Naive thymus-derived CD8-positive, alpha-beta T cell (primary cell): ENCODE measurements around the gene SMAD7. TPM values are rescaled to one million over a fixed set of nuclear protein-coding genes. Genes with fewer than 3 reads are reported as not detected.

Source experiments
- ATAC-seq, 2 donors: fragments of 150-1000 bp; cut with Tn5 transposase in 1 of 2; sonication (Bioruptor Pico), chemical (Tn5 transposase) in 1 of 2; 1 replicate in 1 of 2; 2 replicates in 1 of 2; pipeline ENCODE4 v1.10.0; 2021; ENCODE audit warnings: mild to moderate bottlenecking in 2 of 2, moderate library complexity in 2 of 2
- POLR2A ChIA-PET: fragments of 350-600 bp; sonication (Branson Sonifier 250); formaldehyde crosslinking; loops from one replicate; lab custom pipeline; 2021; ENCODE audit warnings: antibody characterized with exemption; lab: Charles Lee
- DNase-seq, 10 donors: peaks; one replicate each; pipeline versions ENCODE4 v3.0.0 to v3.0.0-alpha.2; 2020 to 2022
- H3K27ac Mint-ChIP-seq, 10 donors: one replicate each; pipeline ENCODE4 v1.8.0; 2020 to 2022; ENCODE audit warnings: mild to moderate bottlenecking in 10 of 10, mixed read lengths in 10 of 10, moderate library complexity in 4 of 10, inconsistent platforms in 1 of 10
- H3K27me3 Mint-ChIP-seq, 5 donors: one replicate each; pipeline ENCODE4 v1.8.0; 2021 to 2022; ENCODE audit warnings: mixed read lengths in 5 of 5
- H3K36me3 Mint-ChIP-seq, 3 donors: one replicate each; pipeline ENCODE4 v1.8.0; 2020 to 2022; ENCODE audit warnings: mixed read lengths in 3 of 3, mild to moderate bottlenecking in 2 of 3, inconsistent platforms in 1 of 3
- H3K4me1 Mint-ChIP-seq, 4 donors: one replicate each; pipeline ENCODE4 v1.8.0; 2021 to 2022; ENCODE audit warnings: mixed read lengths in 4 of 4
- H3K4me3 Mint-ChIP-seq, 10 donors: one replicate each; pipeline ENCODE4 v1.8.0; 2020 to 2022; ENCODE audit warnings: mild to moderate bottlenecking in 10 of 10, mixed read lengths in 10 of 10, moderate library complexity in 6 of 10, inconsistent platforms in 1 of 10
- H3K9me3 Mint-ChIP-seq, 9 donors: one replicate each; pipeline ENCODE4 v1.8.0; 2020 to 2022; ENCODE audit warnings: mixed read lengths in 9 of 9, mild to moderate bottlenecking in 3 of 9, inconsistent platforms in 1 of 9, moderate library complexity in 1 of 9
- polyA plus RNA-seq, 3 donors: library from polyadenylated mRNA; unstranded; fragments of 300-500 nt; fragmentation: Illumina TruSeq; gene quantifications; one replicate each; pipeline ENCODE4 v1.2.3, GENCODE V29; 2021
- total RNA-seq, 8 experiments: library from RNA in 2 of 8; stranded (reverse) in 2 of 8; gene quantifications; one replicate each; pipeline ENCODE4 v1.2.3 and lab custom pipeline; 2021 to 2026

Gene SMAD7
- total and polyA plus RNA-seq, 5 experiments from 2014 or later = 2.3 to 32.5 (median 4.9) TPM

GRCh38 chr18:48939205-48940097, 11.3 kb downstream of the SMAD7 start:
- peak overlapping the region in 9 of 10 donors; percentile 74 to 88 (median 85) for H3K4me3 Mint-ChIP-seq
- DNase-seq = no peak
- H3K27ac Mint-ChIP-seq = peak overlapping the region; percentile 87 to 99 (median 96)
- H3K4me1 Mint-ChIP-seq = peaks cover 44 to 94% (median 90%) of the 10 kb centered on the region in 4 donors
- no peaks in the 10 kb centered on the region for H3K9me3 Mint-ChIP-seq
- no peak for ATAC-seq
- peaks cover 0 to 8% (median 0%) of the 10 kb centered on the region in 5 donors for H3K27me3 Mint-ChIP-seq
- H3K36me3 Mint-ChIP-seq = no peaks in the 10 kb centered on the region
- POLR2A ChIA-PET = interaction anchor here (0.7 to 3.2 kb wide), 6 partner anchors 10 to 28 kb away, joined by 3 to 71 read pairs (median 8); partner anchors contain the start of gene SMAD7

GRCh38 chr18:48938827-48939204, 11.9 kb downstream of the SMAD7 start:
- Mint-ChIP-seq H3K9me3 (no peaks in the 10 kb centered on the region), H3K4me3 (peak overlapping the region in 6 of 10 donors; percentile 7 to 33 (median 19)), H3K27ac (peak overlapping the region in 7 of 10 donors; percentile 3 to 91 (median 73)), H3K4me1 (peaks cover 40 to 94% (median 90%) of the 10 kb centered on the region in 4 donors), H3K36me3 (no peaks in the 10 kb centered on the region), H3K27me3 (peaks cover 0 to 2% (median 0%) of the 10 kb centered on the region in 5 donors)
- ATAC-seq (no peak), DNase-seq (no peak)
- POLR2A ChIA-PET = interaction anchor here (1.6 to 2.1 kb wide), 2 partner anchors 9 to 10 kb away, joined by 6 to 9 read pairs; no protein-coding TSS in a partner anchor

- Mint-ChIP-seq H3K36me3 (no peaks in the 10 kb centered on the region), H3K27me3 (no peaks in the 10 kb centered on the region), H3K4me1 (peaks cover 37 to 94% (median 89%) of the 10 kb centered on the region in 4 donors), H3K4me3 (peak overlapping the region in 6 of 10 donors; percentile 7 to 30 (median 16)), H3K27ac (peak overlapping the region in 9 of 10 donors; percentile 16 to 91 (median 57)), H3K9me3 (no peaks in the 10 kb centered on the region)
- ATAC-seq (no peak), DNase-seq (no peak)
- POLR2A ChIA-PET = interaction anchor here (0.7 to 2.1 kb wide), 4 partner anchors 9 to 94 kb away, joined by 3 to 9 read pairs (median 7); partner anchors contain the start of gene SMAD7
These were observed 12.7 kb downstream of the SMAD7 start for GRCh38 chr18:48937869-48938750.

DNA sequence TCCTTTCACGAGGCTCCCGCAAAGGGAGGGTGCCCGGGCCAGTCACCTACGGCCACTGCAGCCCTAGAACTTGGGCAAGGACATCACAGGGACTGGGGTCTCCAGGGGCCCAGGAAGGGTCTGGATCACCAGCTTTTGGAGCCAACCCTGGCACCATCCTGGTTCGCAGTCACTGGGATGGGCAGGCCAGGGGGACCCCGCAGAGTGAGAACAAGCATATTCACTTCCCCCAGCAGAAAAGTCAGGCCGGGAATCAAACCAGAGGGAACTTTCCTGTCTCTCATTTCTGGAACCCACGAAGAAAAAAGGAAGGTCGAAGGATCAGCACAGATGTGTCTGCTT, 15.4 kb downstream of the SMAD7 start:
- ATAC-seq (no peak), DNase-seq (no peak)
- POLR2A ChIA-PET = no interaction called here
- Mint-ChIP-seq H3K27me3 (no peaks in the 10 kb centered on the region), H3K36me3 (no peaks in the 10 kb centered on the region), H3K9me3 (no peaks in the 10 kb centered on the region), H3K4me1 (peaks cover 40 to 97% (median 87%) of the 10 kb centered on the region in 4 donors), H3K27ac (peak overlapping the region in 6 of 10 donors; percentile 60 to 91 (median 70)), H3K4me3 (peak overlapping the region in 5 of 10 donors; percentile 46 to 70 (median 61))

DNA sequence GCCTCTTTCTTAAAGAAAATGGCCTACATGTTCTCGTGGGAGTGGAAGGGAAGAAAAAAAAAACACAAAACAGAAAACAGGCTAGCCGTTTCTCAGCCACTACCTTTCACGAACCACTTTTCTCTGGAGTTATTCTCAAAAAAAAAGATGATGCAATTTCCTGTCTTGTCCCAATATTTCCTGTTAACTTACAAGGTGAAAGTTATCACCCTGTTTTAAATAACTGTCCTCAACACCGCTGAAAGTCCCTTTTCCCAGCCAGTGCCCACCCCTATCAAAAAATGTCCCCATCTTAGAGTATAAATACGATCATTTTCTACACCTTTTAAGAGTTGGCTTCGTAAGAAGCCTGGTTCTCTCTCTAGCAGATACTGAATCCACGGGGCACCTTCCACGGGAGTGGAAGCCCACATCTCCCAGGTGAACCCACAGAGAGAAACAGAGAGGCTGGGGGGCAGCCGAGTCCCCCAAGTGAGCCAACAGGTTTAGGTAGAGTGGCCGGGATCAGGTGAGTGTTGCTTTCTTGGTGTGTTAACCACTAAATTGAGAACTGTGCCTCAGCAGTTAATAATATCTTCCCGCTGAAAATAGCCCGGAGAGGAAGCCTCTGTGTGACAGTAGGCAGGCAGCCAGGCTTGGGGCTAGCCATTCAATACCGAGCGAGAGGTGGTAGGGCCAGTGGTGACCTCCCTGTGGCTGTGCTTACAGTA, 15.9 kb downstream of the SMAD7 start:
- Mint-ChIP-seq H3K4me1 (peaks cover 43 to 97% (median 87%) of the 10 kb centered on the region in 4 donors), H3K27me3 (no peaks in the 10 kb centered on the region), H3K36me3 (no peaks in the 10 kb centered on the region), H3K27ac (peak overlapping the region in 7 of 10 donors; percentile 27 to 91 (median 74)), H3K4me3 (peak overlapping the region in 9 of 10 donors; percentile 37 to 70 (median 57)), H3K9me3 (no peaks in the 10 kb centered on the region)
- ATAC-seq (no peak), DNase-seq (no peak)
- POLR2A ChIA-PET = no interaction called here

DNA sequence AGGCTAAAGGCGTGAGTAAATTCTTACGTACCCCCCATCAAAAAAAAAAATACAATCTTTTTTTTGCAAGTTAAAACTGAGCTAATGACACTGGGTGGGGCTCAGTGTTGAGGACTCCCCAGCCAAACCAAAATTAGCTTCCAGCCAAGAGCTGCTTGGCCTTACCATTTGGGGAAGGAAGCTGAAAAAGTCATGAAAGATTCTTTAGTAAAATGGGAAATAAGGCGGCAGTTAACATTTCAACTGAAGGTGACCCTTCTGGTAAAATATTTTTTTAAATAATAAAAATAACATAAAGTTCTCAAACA, 16.4 kb downstream of the SMAD7 start:
- Mint-ChIP-seq H3K4me3 (peak overlapping the region in 7 of 10 donors; percentile 19 to 61 (median 48)), H3K27ac (peak overlapping the region in 4 of 10 donors; percentile 37 to 78 (median 57)), H3K36me3 (no peaks in the 10 kb centered on the region), H3K27me3 (no peaks in the 10 kb centered on the region), H3K9me3 (no peaks in the 10 kb centered on the region), H3K4me1 (peaks cover 39 to 97% (median 87%) of the 10 kb centered on the region in 4 donors)
- no peak for DNase-seq
- ATAC-seq = no peak
- POLR2A ChIA-PET = interaction anchor here (0.7 kb wide), 1 partner anchor 12 kb away, joined by 4 read pairs; no protein-coding TSS in a partner anchor

DNA sequence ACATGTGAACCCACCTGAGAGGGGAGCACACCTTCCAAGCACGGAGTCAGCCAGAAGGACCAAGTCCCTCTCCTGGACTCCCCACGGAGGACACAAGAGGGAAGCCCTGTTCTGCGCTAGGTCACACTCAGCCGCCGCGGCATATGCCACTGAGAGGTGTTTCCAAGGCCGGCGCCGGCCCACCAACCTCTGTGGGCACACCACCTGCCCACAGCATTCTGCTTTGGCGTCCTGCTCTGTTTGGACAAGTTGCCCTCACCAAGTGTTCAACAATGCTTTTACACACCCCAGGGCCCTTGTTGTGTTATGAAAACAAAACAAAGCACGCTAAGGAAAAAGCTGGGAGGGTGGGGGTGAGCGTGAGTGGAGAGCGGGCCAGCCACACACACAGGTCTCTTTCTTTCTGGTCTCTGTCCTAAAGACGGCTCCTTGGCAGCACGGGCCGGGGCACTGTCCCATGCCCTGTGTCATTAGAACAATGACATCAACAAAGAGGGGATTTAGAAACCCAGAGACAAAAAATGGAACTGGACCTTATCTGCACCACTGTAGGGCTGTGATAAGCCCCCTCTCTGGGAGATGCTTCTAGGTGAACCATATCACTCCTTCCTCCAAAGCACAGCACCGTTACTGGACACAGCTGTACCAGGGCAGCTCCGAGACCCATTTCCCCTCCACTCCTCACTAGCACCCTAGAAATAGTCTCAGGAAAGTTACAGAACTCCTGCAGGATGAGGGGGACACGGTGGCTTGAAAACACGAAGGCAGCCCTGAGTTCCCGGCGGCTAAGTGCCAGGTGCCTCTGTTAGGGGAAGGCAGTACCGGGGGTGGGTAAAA, 17.0 kb downstream of the SMAD7 start:
- Mint-ChIP-seq H3K27me3 (no peaks in the 10 kb centered on the region), H3K4me1 (peaks cover 44 to 97% (median 91%) of the 10 kb centered on the region in 4 donors), H3K27ac (peak overlapping the region in 4 of 10 donors; percentile 37 to 67 (median 64)), H3K4me3 (peak overlapping the region in 7 of 10 donors; percentile 9 to 58 (median 44)), H3K9me3 (no peaks in the 10 kb centered on the region), H3K36me3 (no peaks in the 10 kb centered on the region)
- DNase-seq (no peak), ATAC-seq (no peak)
- POLR2A ChIA-PET = interaction anchor here (0.5 to 0.8 kb wide), 3 partner anchors 12 to 1903 kb away, joined by 4 to 5 read pairs (median 4); no protein-coding TSS in a partner anchor

DNA sequence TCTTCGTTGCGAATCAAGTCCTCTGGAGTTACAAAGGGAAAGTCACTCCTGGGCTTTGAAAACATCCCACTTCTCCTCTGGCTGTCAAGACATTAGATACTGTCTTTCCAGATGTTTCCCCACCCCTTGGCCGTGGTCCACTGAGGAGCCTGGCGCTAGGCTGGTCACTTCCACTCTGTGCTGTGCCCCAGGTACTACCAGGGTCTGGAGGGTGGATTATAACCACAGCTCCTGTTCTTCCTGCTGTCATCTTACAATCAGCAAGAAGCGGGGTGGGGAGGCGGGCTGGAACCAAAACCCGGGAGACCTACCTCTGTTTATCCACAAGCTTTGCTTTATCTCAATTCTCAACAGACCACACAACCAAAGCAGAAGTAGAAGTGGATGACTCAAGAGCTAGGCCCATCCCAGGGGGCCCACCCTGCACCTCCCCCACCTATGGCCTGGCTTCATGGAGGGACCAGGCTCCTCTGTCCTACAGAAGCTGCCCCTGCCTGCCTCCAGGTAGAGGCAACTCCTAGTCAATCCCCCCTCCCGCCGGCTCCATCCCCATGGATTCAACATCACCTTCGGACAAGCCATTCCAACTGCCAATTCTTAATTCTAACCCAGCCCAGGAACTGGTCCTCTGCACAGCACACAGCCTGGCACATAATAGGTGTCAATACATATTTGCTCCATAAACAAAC, 17.8 kb downstream of the SMAD7 start:
- H3K27me3 Mint-ChIP-seq = no peaks in the 10 kb centered on the region
- POLR2A ChIA-PET = interaction anchor here (0.8 to 0.9 kb wide), 2 partner anchors 12 to 20 kb away, joined by 3 to 4 read pairs; no protein-coding TSS in a partner anchor
- peak overlapping the region in 3 of 10 donors; percentile 10 to 44 (median 36) for H3K4me3 Mint-ChIP-seq
- H3K27ac Mint-ChIP-seq = peak overlapping the region in 7 of 10 donors; percentile 9 to 87 (median 53)
- DNase-seq = no peak
- H3K4me1 Mint-ChIP-seq = peaks cover 43 to 97% (median 91%) of the 10 kb centered on the region in 4 donors
- H3K9me3 Mint-ChIP-seq = no peaks in the 10 kb centered on the region
- H3K36me3 Mint-ChIP-seq = no peaks in the 10 kb centered on the region
- ATAC-seq = no peak

DNA sequence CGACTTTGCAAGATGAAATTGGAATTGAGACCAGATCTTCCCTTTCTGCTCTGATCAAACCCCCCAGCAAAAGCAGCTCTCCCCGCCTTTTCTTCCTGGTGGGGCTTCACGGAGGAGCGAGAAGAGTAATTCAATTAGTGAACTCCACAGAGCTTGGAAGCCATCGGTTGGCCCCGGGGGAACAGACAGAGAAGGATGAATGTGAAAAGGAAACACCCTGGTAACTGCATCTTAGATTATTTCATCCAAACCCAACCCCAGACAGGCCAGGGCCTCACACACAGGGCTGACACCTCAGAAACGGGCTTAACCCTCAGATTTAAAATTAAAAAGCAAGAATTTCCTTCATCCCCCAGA, 18.3 kb downstream of the SMAD7 start:
- POLR2A ChIA-PET = interaction anchor here (0.8 to 5.1 kb wide), 4 partner anchors 9 to 20 kb away, joined by 3 to 35 read pairs (median 15); partner anchors contain the start of gene SMAD7
- ATAC-seq (no peak), DNase-seq (no peak)
- H3K9me3 Mint-ChIP-seq = no peaks in the 10 kb centered on the region
- peaks cover 43 to 96% (median 90%) of the 10 kb centered on the region in 4 donors for H3K4me1 Mint-ChIP-seq
- H3K36me3 Mint-ChIP-seq = no peaks in the 10 kb centered on the region
- no peaks in the 10 kb centered on the region for H3K27me3 Mint-ChIP-seq
- H3K4me3 Mint-ChIP-seq = peak overlapping the region in 4 of 10 donors; percentile 3 to 44 (median 35)
- H3K27ac Mint-ChIP-seq = peak overlapping the region in 7 of 10 donors; percentile 9 to 87 (median 54)

GRCh38 chr18:48931680-48932461, 18.9 kb downstream of the SMAD7 start:
- peak overlapping the region in 5 of 10 donors; percentile 3 to 44 (median 34) for H3K4me3 Mint-ChIP-seq
- H3K4me1 Mint-ChIP-seq = peaks cover 45 to 99% (median 91%) of the 10 kb centered on the region in 4 donors
- POLR2A ChIA-PET = interaction anchor here (1.3 to 5.1 kb wide), 3 partner anchors 9 to 20 kb away, joined by 4 to 35 read pairs (median 26); partner anchors contain the start of gene SMAD7
- ATAC-seq (no peak), DNase-seq (no peak)
- no peaks in the 10 kb centered on the region for H3K36me3 Mint-ChIP-seq
- peak overlapping the region in 8 of 10 donors; percentile 9 to 87 (median 68) for H3K27ac Mint-ChIP-seq
- H3K9me3 Mint-ChIP-seq = no peaks in the 10 kb centered on the region
- no peaks in the 10 kb centered on the region for H3K27me3 Mint-ChIP-seq
